ENCODE measurements around the gene WRNIP1. TPM values are rescaled to one million over a fixed set of nuclear protein-coding genes. Genes with fewer than 3 reads are reported as not detected.

WRNIP1 gene
- total and polyA plus RNA-seq, 9 of the 15 experiments (the other 6 are each of a cell fraction or from before 2014, with no cell fraction given) = 13.2 to 63.6 (median 48.6) TPM

GRCh38 chr6:2770171-2770570 is 5.0 kb downstream of the WRNIP1 start (continued):
- TF ChIP-seq RBBP5 (IDR thresholded peaks at IDR 0.05; ENCODE audit: borderline replicate concordance, insufficient read depth, low read length, poor library complexity, severe bottlenecking) (peak; percentile 29), SMARCE1 (IDR thresholded peaks at IDR 0.05) (peak; percentile 62; the same call in 1 of the 2 replicates)

- WGBS (ENCODE audit: insufficient coverage, low coverage, missing lambda C conversion rate) = 92% methylated on average over 4 of the region's 4 CpGs
- in situ Hi-C loops (cut with MboI) (no loop called here), intact Hi-C loops (cut with micrococcal nuclease) (no loop called here)
- peaks cover 16 to 35% of the 10 kb centered on the region in 2 experiments for H3K4me1 ChIP-seq (replicated peaks in 1 of 2; ENCODE audit: control insufficient read depth in 2 of 2, insufficient read depth in 2 of 2, low read length in 2 of 2)
- no peaks in the 10 kb centered on the region for H3K9me1 ChIP-seq (ENCODE audit: control insufficient read depth, insufficient read depth, low read length)
- H3K9ac ChIP-seq (ENCODE audit: insufficient read depth in 1 of 2, low read depth in 2 of 2, low read length in 2 of 2) = no peak overlapping the region
- FAIRE-seq (no peak), DNase-seq (ENCODE audit: extremely low read depth in 1 of 4, low spot score in 3 of 4) (no peak), ATAC-seq (no peak)
- peaks cover 42% of the 10 kb centered on the region for H4K20me1 ChIP-seq (replicated peaks; ENCODE audit: control insufficient read depth, insufficient read depth, low read length)
- TF ChIP-seq GTF2A2 (tag; IDR thresholded peaks at IDR 0.05) (no peak), TAF15 (IDR thresholded peaks at IDR 0.05; ENCODE audit: low read depth, low read length) (no peak), ZBTB43 (CRISPR knock-in tag; IDR thresholded peaks at IDR 0.05) (no peak), E2F1 (CRISPR knock-in tag; IDR thresholded peaks at IDR 0.05) (no peak), JUNB (CRISPR knock-in tag; conservative IDR thresholded peaks at IDR 0.05) (no peak), ZNF740 (CRISPR knock-in tag; IDR thresholded peaks at IDR 0.05) (no peak), ZNF740 (tag; IDR thresholded peaks at IDR 0.05) (no peak)
- no peak overlapping the region for H3K4me2 ChIP-seq (ENCODE audit: insufficient read depth, low read length)
- no peaks in the 10 kb centered on the region for H3K27me3 ChIP-seq (ENCODE audit: control insufficient read depth in 2 of 2, insufficient read depth in 2 of 2, low read length in 2 of 2)
- no peak overlapping the region for H2AFZ ChIP-seq (ENCODE audit: low read depth, low read length)
- no peaks in the 10 kb centered on the region for H3K9me3 ChIP-seq (replicated peaks; ENCODE audit: control insufficient read depth, insufficient read depth, low read depth, low read length)
- peaks cover 100% of the 10 kb centered on the region for H3K79me2 ChIP-seq (ENCODE audit: control insufficient read depth, insufficient read depth, low read length)
- H3K36me3 ChIP-seq (ENCODE audit: control insufficient read depth, insufficient read depth, low read length) = peaks cover 85% of the 10 kb centered on the region
- H3K27ac ChIP-seq (ENCODE audit: extremely low read depth, low read depth, low read length) = no peak overlapping the region
- no TSS peak for BruUV-seq (replicated peaks)
- CTCF ChIA-PET (ENCODE audit: low intra/inter-chr PET ratio) = no interaction called here
- no peak overlapping the region for H3K4me3 ChIP-seq
- POLR2A ChIA-PET = interaction anchor here (0.6 to 10.9 kb wide), 3 partner anchors 11 to 646 kb away, joined by 3 to 151 read pairs (median 4); no protein-coding TSS in a partner anchor
These were observed 5.9 kb downstream of the WRNIP1 start for GRCh38 chr6:2771079-2771478.
